Mesenteric fat pad (tissue), 1 donor: ENCODE measurements around the gene APOE. TPM values are rescaled to one million over a fixed set of nuclear protein-coding genes. Genes with fewer than 3 reads are reported as not detected.
"Not testable (repeated sequence)": the region's sequence is repeated elsewhere in the genome, so short reads cannot be mapped to it uniquely, and the experiment has no call there.

Experiments
- DNase-seq: peaks from one replicate; pipeline ENCODE4 v3.0.0-alpha.2; 2020; ENCODE audit warnings: low spot score
- total RNA-seq: library from RNA; stranded (reverse); fragmentation: NEBNext Ultra II Directional; extraction: Animal tissue kit (Norgen Biotek cat#: 25700); gene quantifications from one replicate; pipeline ENCODE4 v1.2.1, GENCODE V29; 2021
- donor health status: DM: yes; HTN: yes; CAD: no.

APOE gene
- total RNA-seq, 1 donor from 2014 or later, result 162 TPM

DNA sequence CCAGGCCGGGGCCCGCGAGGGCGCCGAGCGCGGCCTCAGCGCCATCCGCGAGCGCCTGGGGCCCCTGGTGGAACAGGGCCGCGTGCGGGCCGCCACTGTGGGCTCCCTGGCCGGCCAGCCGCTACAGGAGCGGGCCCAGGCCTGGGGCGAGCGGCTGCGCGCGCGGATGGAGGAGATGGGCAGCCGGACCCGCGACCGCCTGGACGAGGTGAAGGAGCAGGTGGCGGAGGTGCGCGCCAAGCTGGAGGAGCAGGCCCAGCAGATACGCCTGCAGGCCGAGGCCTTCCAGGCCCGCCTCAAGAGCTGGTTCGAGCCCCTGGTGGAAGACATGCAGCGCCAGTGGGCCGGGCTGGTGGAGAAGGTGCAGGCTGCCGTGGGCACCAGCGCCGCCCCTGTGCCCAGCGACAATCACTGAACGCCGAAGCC is 3.3 kb downstream of the APOE start:
- no peak for DNase-seq

DNA sequence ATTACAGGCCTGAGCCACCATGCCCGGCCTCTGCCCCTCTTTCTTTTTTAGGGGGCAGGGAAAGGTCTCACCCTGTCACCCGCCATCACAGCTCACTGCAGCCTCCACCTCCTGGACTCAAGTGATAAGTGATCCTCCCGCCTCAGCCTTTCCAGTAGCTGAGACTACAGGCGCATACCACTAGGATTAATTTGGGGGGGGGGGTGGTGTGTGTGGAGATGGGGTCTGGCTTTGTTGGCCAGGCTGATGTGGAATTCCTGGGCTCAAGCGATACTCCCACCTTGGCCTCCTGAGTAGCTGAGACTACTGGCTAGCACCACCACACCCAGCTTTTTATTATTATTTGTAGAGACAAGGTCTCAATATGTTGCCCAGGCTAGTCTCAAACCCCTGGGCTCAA is 4.2 kb downstream of the APOE start:
- no peak for DNase-seq

DNA sequence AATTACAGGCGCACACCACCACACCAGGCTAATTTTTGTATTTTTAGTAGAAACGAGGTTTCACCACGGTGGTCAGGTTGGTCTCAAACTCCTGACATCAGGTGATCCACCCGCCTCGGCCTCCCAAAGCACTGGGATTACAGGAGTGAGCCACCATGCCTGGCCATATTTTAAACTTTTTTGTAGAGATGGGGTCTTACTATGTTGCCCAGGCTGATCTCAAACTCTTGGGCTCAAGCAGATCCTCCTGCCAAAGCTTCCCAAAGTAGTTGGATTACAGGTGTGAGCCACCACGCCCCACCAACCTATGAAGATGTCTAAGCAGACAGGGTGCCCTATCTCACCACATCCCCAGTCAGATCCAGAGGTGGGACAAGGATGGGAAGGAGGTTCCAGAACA is 6.3 kb downstream of the APOE start:
- not testable (repeated sequence) for DNase-seq

DNA sequence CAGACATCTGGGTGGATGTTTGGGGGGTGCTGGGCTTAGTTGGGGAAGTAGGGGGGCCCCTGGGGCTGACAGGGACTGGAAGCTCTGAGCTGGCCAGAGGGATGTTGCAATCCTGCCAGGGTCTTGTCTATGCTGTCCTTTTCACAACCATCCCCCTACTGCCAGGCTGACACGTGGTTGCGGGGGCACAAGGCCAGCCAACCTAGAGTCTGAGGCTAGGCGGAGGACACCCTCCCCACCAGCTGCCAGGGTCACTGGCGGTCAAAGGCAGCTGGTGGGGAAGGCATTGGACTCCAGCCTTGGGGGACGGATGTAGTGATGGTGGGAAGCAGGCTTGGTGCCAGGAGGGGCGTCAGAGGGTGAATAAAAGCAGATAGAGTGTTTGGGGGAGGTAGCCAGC is 7.3 kb downstream of the APOE start:
- no peak for DNase-seq

DNA sequence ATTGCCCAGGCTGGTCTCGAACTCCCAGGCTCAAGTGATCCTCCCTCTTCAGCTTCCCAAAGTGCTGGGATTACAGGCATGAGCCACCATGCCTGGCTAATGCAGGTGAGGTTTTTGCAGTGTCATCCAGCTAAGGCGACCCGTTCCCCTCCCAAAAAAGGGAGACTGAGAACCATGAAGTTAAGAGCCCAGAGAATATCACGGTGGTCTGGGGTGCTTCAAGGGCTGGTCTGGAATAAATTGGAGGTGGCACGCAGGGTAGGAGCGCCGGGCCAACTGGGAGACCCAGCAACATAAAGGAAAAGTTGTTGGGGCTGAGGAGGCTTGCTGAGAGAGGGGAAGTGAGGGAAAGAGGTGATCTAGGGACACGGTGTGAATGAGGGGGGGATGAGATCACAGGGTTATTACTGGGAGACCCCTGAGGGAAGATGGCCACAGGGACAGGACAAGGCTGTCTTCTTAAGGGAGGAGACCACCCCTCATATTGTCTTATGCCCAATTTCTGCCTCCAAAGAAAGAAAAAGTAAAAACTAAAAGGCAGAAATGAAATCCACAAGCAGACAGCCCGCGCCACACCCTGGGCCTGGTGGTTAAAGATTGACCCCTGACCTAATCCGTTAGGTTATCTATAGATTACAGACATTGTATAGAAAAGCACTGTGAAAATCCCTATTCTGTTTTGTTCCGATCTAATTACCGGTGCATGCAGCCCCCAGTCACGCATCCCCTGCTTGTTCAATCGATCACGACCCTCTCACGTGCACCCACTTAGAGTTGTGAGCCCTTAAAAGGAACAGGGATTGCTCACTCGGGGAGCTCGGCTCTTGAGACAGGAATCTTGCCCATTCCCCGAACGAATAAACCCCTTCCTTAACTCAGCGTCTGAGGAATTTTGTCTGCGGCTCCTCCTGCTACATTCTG is 8.2 kb downstream of the APOE start:
- not testable (repeated sequence) for DNase-seq

DNA sequence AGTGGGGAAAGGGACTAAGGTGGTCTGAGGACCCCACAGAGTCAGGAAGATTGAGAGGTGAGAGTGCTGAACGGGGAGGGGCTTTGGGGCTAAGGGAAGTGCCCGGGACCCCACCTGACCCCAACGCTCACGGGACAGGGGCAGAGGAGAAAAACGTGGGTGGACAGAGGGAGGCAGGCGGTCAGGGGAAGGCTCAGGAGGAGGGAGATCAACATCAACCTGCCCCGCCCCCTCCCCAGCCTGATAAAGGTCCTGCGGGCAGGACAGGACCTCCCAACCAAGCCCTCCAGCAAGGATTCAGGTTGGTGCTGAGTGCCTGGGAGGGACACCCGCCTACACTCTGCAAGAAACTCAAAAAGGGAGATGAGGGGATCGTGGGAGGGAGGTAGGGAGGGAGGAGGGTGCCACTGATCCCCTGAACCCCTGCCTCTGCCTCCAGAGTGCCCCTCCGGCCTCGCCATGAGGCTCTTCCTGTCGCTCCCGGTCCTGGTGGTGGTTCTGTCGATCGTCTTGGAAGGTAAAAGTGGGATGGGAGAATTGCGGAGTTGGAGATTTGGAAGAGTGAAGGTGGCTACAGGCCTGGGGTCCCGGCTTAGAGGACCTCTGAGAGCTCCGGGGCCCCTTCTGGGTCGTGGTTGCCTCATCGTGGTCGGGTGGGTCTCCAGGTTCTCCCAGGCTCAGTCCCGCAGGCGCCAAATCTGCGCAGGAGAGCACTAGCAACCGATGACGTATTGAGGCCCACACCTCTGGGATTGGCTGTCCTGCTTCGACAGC is 9.0 kb downstream of the APOE start, which contains the start of gene APOC1:
Gene APOC1, plus strand, starts transcription at position 176 of the 774 bp plus-strand sequence. Its CDS starts 284 bp downstream, at position 460.
- peak; percentile 92 for DNase-seq

DNA sequence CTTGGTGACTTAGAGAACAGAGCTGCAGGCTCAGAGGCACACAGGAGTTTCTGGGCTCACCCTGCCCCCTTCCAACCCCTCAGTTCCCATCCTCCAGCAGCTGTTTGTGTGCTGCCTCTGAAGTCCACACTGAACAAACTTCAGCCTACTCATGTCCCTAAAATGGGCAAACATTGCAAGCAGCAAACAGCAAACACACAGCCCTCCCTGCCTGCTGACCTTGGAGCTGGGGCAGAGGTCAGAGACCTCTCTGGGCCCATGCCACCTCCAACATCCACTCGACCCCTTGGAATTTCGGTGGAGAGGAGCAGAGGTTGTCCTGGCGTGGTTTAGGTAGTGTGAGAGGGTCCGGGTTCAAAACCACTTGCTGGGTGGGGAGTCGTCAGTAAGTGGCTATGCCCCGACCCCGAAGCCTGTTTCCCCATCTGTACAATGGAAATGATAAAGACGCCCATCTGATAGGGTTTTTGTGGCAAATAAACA is 18.7 kb downstream of the APOE start:
- no peak for DNase-seq

DNA sequence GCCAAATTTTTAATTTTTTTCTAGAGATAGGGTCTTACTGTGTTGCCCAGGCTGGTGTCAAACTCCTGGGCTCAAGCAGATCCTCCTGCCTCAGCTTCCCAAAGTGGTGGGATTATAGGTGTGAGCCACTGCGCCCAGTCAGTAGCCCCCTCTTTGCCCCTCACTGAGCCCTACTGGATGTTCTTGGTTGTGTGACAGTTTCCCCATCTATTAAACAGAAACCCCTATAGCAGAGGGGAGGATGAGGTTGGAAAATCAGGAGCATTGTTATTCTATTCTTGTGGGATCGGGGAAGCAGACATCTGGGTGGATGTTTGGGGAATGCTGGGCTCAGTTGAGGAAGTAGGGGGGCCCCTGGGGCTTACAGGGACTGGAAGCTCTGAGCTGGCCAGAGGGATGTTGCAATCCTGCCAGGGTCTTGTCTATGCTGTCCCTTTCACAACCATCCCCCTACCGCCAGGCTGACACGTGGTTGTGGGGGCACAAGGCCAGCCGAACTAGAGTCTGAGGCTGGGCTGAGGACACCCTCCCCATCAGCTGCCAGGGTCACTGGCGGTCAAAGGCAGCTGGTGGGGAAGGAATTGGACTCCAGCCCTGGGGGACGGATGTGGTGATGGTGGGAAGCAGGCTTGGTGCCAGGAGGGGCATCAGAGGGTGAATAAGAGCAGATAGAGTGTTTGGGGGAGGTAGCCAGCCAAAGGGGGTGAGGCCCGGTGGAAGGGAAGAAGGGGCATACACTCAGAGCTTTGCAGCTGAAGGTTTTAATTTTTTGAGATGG is 19.7 kb downstream of the APOE start:
- DNase-seq, result no peak

DNA sequence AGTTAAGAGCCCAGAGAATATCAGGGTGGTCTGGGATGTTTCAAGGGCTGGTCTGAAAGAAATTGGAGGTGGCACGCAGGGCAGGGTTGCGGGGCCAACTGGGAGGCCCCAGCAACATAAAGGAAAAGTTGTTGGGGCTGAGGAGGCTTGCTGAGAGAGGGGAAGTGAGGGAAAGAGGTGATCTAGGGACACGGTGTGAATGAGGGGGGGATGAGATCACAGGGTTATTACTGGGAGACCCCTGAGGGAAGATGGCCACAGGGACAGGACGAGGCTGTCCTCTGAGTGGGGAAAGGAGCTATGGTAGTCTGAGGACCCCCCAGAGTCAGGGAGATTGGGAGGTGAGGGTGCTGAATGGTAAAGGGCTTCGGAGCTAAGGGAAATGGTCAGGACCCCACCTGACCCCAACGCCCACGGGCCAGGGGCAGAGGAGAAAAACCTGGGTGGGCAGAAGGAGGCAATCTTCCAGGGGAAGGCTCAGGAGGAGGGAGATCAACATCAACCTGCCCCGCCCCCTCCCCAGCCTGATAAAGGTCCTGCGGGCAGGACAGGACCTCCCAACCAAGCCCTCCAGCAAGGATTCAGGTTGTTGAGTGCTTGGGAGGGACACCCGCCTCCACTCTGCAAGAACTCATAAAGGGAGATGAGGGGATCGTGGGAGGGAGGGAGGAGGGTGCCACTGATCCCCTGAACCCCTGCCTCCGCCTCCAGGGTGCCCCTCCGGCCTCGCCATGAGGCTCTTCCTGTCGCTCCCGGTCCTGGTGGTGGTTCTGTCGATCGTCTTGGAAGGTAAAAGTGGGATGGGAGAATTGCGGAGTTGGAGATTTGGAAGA is 20.9 kb downstream of the APOE start:
- not testable (repeated sequence) for DNase-seq

DNA sequence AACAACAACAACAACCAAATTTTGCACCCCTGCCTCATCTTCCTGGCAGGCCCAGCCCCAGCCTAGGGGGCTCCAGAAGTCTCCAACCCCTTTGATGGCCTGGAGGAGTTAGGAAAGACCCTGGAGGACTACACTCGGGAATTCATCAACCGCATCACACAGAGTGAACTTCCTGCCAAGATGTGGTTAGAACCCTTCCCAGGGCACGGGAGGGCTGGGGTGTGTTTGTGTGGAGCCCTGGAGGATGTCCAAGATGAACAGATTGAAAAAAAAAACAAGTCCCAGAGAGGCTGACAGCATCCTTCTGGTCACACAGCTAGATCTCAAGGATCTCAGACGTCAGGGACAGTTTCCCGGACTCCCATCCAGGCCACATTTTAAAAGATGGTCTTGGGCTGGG is 22.1 kb downstream of the APOE start:
- no peak for DNase-seq

DNA sequence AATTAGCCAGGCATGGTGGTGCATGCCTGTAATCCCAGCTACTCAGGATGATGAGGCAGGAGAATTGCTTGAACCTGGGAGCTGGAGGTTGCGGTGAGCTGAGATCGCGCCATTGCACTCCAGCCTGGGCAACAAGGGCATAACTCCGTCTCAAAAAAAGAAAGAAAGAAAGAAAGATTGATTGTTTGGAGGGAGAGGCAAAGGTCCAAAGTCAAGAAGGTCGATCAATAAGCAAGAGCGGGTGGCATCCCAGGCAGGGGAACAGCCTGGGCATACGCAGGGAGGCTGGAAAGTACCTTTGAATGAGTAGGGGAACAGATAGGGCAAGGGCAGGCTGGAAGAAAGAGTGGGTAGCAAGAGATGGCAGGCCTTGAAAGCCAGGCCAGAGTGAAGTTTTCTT is 24.5 kb downstream of the APOE start:
- DNase-seq, result no peak

DNA sequence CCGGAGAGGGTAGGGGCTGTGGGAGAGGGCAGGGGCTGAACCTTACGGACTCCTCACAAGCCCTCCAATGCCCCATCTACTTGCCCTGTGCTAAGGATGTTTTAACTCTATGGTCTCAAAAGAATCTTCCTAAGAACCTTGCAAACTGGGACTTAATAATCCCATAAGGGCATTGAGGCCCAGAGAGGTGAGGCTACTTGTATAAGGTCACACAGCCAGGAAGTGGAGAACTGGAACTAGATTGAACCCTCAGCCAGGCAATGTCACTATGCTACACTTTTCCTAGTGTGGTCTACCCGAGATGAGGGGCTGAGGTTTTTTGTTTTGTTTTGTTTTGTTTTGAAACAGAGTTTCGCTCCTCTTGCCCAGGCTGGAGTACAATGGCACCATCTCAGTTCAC is 25.9 kb downstream of the APOE start:
- DNase-seq, result no peak

DNA sequence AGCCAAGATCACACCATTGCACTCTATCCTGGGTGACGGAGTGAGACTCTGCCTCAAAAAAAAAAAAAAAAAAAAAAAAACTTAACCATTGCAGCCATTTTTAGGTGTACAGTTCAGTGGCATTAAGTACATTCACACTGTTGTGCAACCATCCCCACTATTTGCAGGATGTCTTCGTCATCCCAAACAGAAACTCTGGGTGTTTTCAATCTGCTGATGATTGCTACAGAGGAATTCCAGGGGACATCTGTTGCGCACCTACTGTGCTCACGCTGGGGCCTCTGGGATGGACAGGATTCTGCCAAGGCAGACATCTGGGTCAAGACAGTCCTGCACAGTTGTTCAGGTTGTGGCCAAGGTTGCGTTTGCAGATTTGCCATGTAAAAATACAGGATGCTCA is 34.1 kb downstream of the APOE start:
- DNase-seq, result no peak

DNA sequence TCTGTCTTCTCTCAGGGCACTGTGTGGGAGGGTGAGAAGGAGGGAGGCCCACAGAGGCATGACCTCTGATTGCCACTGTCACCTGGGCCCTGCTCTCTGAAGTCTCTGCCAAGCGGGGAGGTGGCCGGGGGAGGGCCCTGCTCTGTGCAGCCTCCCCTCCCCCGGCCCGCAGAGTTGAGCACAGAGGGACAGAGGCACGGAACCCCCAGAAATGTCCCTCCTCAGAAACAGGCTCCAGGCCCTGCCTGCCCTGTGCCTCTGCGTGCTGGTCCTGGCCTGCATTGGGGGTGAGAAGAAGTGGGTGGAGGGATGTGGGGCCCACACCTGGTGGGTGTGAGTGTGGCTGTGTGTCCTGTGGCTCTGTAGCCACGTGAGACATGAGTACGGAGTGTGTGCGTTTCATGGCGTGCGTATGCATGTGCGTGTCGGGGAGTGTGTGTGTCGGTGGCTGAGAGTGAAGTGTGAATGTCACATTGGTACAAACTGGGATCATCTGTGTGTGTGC is 36.5 kb downstream of the APOE start, which contains the start of gene APOC4:
Gene APOC4, plus strand, starts transcription at position 171 of the 505 bp plus-strand sequence. Its CDS starts 41 bp downstream, at position 212.
- DNase-seq, result no peak

DNA sequence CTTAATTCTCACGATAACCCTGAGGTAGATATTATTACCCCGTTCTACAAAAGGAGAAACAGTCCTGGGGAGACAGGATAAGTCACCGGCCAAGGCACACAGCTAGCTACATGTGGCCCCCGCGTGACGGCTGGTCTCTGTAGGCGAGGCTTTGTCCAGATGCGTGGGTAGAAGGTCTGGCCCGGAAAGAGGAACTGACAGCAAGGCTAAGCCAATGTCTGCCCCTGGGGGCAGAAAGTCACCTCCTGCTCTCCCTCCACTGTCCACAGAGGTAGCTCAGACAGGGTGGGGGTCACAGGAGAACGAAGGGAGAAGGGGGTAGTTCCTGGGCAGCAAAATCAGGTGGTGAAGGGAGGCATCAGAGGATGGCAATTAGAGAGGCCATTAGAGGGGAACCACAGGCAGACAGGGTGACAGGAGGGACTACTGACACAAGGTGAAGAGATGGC is 38.2 kb downstream of the APOE start:
- no peak for DNase-seq

DNA sequence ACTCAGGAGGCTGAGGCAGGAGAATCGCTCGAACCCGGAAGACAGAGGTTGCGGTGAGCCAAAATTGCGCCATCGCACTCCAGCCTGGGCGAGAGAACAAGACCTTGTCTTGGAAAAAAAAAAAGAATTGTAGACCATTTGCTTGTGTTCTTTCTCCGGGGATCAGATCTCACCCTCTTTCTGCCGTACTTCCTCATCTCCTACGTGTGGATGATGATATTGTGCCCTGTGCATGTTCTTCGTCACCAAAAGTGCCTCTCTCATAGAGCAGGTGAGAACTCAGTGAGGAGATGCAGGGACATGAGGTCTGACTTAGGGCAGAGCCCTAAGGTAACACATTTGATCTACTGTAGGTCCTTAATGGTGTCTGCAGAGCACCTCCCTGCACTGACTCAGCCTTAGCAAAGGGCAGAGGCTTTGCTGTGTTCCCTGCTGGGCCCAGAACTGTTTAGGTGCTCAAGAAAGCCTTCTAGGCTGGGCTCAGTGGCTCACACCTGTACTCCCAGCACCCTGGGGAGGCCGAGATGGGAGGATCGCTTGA is 41.5 kb downstream of the APOE start:
- DNase-seq, result no peak

DNA sequence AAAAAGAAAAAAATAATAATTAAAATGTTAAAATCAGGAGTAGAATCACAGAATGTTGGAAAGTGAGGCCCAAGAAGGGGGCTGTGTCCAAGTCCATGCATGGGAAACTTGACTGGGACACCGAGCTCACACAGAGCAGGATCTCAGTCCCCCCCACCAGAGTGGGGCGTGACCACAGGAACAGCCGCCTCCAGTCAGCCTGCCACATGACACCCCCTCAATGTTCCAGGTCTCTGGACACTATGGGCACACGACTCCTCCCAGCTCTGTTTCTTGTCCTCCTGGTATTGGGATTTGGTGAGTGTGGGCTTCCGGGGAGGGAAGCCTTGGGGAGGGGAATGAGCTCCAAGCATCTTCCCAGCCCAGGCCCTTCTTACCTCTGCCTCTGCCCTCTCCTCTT is 42.6 kb downstream of the APOE start:
- no peak for DNase-seq

DNA sequence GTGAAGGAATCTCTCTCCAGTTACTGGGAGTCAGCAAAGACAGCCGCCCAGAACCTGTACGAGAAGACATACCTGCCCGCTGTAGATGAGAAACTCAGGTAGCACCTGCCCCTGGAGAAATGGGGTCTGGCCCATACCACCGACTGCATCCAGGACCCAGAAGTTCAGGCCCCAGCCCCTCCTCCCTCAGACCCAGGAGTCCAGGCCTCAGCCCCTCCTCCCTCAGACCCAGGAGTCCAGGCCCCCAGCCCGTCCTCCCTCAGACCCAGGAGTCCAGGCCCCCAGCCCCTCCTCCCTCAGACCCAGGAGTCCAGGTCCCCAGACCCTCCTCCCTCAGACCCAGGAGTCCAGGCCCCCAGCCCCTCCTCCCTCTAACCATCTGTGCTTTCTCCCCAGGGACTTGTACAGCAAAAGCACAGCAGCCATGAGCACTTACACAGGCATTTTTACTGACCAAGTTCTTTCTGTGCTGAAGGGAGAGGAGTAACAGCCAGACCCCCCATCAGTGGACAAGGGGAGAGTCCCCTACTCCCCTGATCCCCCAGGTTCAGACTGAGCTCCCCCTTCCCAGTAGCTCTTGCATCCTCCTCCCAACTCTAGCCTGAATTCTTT is 43.3 kb downstream of the APOE start:
- DNase-seq, result no peak

DNA sequence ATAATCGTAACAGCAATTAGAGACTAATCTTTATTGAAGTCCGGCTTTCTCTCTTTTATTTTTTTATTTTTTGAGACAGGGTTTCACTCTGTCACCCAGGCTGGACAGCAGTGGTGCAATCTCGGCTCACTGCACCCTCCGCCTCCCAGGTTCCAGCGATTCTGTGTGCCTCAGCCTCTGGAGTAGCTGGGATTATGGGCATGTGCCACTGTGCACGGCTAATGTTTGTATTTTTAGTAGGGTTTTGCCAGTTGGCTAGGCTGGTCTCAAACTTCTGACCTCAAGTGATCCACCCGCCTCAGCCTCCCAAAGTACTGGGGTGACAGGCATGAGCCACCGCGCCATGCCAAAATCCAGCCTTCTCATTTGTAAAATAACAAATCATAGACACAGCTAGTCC is 44.0 kb downstream of the APOE start:
- DNase-seq, result no peak
